Inflammatory macrophage treated with lipopolysaccharide for 4 hours (primary cell): ENCODE data around the gene CMAS.
A peak's percentile ranks its signal among the peaks of the same experiment; 100 is the strongest.
"Not testable (repeated sequence)": the region's sequence is repeated elsewhere in the genome, so short reads cannot be mapped to it uniquely, and the experiment has no call there.

Experiments
- DNase-seq: peaks from one replicate; pipeline ENCODE4 v3.0.0-alpha.2; 2020

CMAS gene

DNA sequence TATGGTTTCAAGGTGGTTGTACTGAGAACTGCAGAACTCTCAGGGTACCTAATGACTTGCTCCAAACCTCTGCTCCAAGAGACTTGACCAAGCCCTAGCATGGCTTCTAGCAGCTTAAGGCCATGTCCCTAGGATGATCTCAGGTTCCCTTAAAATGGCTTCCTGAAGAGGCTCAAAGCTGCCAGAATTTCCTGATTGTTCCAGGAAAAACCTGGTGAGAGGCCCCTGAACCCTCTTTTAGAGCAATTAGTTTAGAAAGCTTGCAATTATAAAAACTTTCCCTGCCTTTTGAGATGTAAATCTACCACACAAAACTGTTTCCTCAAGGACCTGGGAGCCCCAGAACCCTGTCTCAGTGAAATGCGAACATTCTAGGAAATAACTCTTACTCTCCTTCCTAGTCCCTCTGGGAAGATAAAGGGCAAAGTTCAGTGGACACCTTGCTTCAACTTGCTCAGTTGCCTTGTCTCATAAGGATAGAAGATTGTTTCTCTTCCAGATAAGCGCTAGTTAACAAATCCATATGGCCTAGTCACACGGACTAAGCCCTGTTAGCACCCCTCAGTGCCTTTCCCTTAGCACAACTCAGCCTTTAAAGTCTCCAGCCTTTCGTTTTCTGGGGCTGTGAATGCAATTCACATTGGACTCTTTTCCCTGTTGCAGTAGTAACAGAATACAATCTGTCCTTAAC, 2.5 kb downstream of the CMAS start:
- DNase-seq, result no peak

- DNase-seq, result no peak
These were observed 4.1 kb downstream of the CMAS start for GRCh38 chr12:22050078-22050477.

DNA sequence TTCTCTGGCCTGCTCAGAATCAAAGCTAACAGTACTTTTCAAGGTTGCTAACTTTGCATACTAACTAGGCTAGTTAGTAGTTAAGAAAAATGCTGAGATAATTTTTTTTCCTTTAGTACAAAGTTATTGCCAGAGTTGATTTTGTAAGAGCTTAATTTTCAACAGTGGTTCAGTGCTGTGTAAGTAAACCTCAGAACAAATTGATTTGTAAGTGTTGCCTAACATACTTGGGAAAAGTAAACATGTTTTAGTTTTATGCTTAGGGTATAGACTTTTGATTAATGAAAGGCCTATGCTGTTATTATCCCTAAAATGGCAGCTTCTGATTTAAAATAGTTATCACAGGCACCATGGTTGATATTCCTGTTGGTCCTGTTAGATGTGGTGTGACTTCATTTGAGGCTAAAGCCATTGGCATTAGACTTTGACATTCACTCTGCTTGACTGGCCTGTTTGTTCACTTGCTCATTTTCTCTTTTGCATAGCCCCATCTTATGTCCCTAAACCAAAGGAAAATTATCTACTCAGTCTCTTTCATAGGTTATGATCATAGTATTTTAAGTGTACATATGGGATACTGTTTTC, 5.2 kb downstream of the CMAS start:
- DNase-seq, result no peak

GRCh38 chr12:22052994-22053393, 7.0 kb downstream of the CMAS start:
- DNase-seq, result not testable (repeated sequence)

GRCh38 chr12:22054155-22054554, 8.1 kb downstream of the CMAS start:
- DNase-seq, result no peak

DNA sequence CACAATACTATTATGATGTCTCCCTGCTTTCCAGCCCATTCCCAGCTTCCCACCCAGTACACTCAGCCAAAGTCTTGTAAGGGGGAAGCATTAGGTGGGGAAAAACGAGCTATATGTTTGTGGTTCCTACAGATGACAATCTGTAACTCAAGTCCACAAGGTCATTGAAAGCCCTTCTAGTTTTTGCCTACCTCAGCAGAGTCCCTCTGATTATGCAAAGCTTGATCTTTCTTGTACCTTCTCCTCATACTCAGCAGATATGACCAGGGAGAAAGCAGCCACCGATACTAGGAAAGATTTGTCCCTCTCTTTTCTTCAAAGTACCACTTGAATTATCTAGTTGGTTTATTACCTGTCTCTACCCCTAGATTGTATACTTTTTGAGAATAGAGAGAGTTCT, 10.6 kb downstream of the CMAS start:
- DNase-seq, result no peak

DNA sequence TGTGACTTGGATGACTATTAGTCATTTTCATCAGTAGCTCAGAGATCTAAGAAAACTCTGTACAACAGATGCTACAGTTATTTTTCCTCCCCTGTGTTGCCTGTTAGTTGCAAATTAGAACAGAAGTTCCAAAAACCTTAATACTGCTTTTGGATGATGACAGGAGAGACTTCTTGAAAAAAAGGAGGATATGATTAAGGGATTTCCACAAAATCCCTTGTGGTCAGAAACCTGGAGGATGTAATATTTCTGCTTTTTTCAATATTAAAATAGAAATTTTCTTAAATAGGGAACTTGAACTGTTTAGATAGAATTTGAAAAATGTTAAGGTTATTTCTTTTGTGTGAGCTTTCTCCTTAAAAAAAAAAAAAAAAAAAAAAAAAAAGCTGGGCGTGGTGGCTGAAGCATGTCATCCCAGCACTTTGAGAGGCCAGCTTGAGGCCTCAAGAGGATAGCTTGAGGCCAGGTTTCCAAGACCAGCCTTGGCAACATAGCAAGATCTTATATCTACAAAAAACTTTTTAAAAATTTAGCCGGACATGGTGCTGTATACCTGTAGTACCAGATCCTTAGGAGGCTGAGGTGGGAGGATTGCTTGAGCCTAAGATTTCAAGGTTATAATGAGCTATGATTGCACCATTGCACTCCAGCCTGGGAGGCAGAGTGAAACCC, 14.1 kb downstream of the CMAS start:
- peak; percentile 72 for DNase-seq

DNA sequence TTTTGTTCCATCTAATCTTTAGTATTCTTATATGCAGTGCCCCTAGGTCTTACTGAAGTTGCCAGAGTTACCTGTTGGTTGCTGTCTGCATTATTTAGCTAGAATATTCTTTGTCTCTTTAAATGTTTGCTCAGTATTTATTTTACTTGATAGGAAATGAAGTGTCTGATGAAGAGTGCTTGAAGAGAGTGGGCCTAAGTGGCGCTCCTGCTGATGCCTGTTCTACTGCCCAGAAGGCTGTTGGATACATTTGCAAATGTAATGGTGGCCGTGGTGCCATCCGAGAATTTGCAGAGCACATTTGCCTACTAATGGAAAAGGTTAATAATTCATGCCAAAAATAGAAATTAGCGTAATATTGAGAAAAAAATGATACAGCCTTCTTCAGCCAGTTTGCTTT, 18.9 kb downstream of the CMAS start:
- no peak for DNase-seq

DNA sequence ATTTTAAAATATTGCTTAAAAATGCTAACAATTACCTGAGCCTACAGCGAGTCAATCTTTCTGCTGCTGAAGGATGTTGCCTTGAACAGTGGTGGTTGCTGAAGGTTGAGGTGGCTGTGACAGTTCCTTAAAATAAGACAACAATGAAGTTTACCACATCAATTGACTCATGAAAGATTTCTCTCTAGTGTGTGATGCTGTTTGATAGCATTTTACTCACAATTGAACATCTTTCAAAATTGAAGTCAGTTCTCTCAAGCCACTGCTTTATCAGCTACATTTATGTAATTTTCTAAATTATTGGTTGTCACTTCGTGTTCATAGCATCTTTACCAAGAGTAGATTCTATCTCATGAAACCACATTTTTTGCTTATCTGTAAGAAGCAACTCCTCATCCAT, 20.3 kb downstream of the CMAS start:
- no peak for DNase-seq

- DNase-seq, result no peak
These were observed 23.8 kb downstream of the CMAS start for GRCh38 chr12:22069851-22070250.

DNA sequence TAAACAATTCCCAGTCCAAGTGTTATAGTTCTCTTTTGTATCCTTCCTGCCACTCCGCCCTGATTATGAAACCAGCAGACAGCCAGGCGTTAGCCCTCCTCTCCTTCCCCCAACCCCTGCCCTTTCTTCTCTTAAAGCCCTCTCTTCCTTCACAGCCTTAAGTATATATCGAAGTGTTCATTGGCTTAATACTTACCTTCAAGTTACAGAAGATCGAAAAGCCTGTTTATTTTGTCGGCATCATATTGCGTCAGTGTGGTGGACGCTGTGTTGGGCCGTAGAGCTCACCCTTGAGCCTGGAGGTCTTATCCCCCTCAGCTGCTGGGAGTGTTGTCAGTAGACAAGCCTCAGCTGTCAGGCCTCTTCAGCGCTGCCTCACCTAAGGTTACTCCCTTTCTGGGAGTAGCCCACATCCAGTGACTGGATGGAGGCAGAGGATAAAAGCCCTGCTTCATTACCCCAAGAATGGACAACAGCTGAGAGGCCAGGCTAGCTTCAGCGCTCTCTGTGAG, 36.2 kb downstream of the CMAS start:
- no peak for DNase-seq

GRCh38 chr12:22083167-22083566, 37.1 kb downstream of the CMAS start:
- peak; percentile 47 for DNase-seq

GRCh38 chr12:22084852-22085251, 38.8 kb downstream of the CMAS start:
- no peak for DNase-seq

DNA sequence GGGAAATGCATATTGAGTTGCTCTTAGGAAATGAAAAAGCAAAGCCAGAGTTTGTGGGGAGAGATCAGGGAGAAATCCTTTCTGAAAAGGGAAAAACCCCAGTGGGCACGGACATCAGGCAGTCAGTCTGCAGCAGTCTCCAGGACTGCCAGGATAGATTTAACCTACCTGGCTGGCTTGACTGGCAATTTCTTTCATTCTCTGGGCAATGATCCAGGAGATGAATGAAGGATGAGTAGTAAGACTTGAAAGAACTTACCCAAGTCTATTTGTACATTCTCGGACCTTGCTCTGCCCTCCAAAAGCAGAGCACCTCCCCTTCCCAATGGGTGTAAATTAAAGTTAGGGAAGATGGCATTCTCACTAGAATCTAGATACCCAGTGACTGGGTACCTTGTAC, 42.9 kb downstream of the CMAS start:
- DNase-seq, result no peak

DNA sequence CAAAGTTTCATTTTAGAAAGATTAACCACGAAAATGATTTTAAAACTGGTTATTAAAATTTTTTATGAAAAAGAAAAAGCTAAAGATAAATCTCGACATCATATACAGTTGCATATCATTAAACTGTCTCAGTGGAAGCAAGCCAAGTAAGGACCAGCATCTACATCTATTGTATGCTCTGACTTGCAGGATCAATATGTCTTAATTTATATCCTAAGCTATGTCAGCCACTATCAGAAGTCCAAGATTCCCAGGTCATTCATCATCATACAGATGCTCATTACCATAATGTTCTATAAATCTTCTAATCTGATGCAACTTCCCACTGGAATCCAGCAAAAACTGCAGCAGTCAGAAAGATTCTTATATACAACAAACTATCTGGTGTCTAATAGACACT, 43.5 kb downstream of the CMAS start:
- DNase-seq, result no peak

DNA sequence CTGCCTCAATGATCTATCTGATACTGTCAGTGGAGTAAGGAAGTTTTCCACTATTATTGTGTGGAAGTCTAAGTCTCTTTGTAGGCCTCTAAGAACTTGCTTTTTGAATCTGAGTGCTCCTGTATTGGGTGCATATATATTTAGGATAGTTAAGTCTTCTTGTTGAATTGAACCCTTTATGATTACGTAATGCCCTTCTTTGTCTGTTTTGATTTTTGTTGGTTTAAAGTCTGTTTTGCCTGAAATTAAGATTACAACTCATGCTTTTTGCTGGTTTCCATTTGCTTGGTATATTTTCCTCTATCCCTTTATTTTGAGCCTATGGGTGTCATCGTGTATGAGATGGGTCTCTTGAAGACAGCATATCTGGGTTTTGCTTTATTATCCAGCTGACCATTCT, 53.0 kb downstream of the CMAS start:
- DNase-seq, result not testable (repeated sequence)

- peak; percentile 75 for DNase-seq
These were observed 55.1 kb downstream of the CMAS start for GRCh38 chr12:22100958-22101748.

DNA sequence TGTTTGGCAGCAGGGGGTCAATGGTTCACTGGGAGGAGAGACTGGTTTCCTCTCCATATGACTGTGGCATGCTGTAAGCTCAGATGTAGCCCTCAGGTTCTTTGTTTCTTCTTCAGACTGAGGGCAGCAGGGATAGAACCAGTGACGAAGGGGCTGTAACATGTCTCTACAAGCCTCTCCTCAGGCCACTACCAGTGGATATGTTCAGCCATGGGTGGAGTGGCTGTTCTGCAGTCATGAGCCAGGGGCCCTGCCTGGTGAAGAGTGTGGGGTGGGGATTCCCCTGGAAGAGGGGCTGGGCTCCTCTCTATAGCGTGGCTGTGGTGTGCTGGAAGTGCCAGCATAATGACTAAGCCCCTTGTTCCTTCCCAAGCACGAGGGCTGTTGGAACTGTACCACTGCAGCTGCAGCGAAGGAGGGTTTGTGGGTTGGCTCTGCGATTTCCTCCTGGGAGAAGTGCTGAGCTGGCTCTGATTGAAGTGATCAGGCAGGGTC, 55.8 kb downstream of the CMAS start:
- DNase-seq, result peak; percentile 65

- DNase-seq, result no peak
These were observed 57.4 kb downstream of the CMAS start for GRCh38 chr12:22103418-22103817.

DNA sequence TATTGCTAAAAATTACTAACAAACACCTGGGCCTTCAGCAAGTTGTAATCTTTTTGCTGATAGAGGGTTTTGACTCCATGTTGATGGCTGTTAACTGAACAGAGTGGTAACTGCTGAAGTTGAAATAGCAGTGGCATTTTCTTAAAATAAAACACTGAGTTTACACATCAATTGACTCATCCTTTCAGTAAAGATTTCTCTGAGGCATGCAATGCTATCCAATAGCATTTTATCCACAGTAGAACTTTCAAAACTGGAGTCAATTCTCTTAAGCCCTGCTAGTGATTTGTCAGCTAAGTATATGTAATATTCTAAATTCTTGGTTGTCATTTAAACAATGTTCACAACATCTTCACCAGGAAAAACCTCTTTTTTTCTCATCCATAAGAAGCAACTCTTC, 59.5 kb downstream of the CMAS start:
- no peak for DNase-seq

- DNase-seq, result no peak
These were observed 64.2 kb downstream of the CMAS start for GRCh38 chr12:22110176-22110575.
